NCI-H1694 treated with DMSO at 0.1 percent for 48 hours (cell line): Measurements from ENCODE around the gene SLC4A2.
A peak's percentile ranks its signal among the peaks of the same experiment; 100 is the strongest.

ENCODE experiments used
- DNase-seq: peaks from one replicate; lab custom pipeline; 2025; lab: John Stamatoyannopoulos, UW

SLC4A2 gene

GRCh38 chr7:151081170-151082101 is 22.0 kb downstream of the SLC4A2 start:
- no peak for DNase-seq

GRCh38 chr7:151082141-151083070 is 23.0 kb downstream of the SLC4A2 start:
- no peak for DNase-seq

- DNase-seq: peak; percentile 53
Observed at GRCh38 chr7:151083071-151083823, 23.9 kb downstream of the SLC4A2 start, which contains the start of gene TMUB1. Gene TMUB1 (minus strand): TSS chr7:151083493. CDS start chr7:151082563, 930 bp downstream.

GRCh38 chr7:151083824-151084160 is 24.4 kb downstream of the SLC4A2 start:
- no peak for DNase-seq

GRCh38 chr7:151085329-151085690 is 25.9 kb downstream of the SLC4A2 start:
- DNase-seq: no peak

- no peak for DNase-seq
Observed at GRCh38 chr7:151085691-151086620, 26.6 kb downstream of the SLC4A2 start, which contains the start of gene AGAP3. Gene AGAP3 (plus strand): TSS chr7:151086475. CDS start chr7:151086742, 267 bp downstream.

- DNase-seq: no peak
Observed at GRCh38 chr7:151086802-151087244, 27.4 kb downstream of the SLC4A2 start.

- DNase-seq: peak; percentile 50
Observed at GRCh38 chr7:151087245-151088018, 28.0 kb downstream of the SLC4A2 start.

- DNase-seq: no peak
Observed at GRCh38 chr7:151088019-151088855, 28.8 kb downstream of the SLC4A2 start.

GRCh38 chr7:151088856-151089699 is 29.7 kb downstream of the SLC4A2 start:
- DNase-seq: no peak

GRCh38 chr7:151089893-151090730 is 30.7 kb downstream of the SLC4A2 start:
- DNase-seq: no peak

- DNase-seq: no peak
Observed at GRCh38 chr7:151091003-151091402, 31.6 kb downstream of the SLC4A2 start.

- no peak for DNase-seq
Observed at GRCh38 chr7:151091431-151091830, 32.0 kb downstream of the SLC4A2 start.

GRCh38 chr7:151091988-151092387 is 32.6 kb downstream of the SLC4A2 start:
- no peak for DNase-seq

GRCh38 chr7:151093748-151094147 is 34.4 kb downstream of the SLC4A2 start:
- DNase-seq: no peak

- no peak for DNase-seq
Observed at GRCh38 chr7:151094675-151095074, 35.3 kb downstream of the SLC4A2 start.
